Liver (tissue), 9 donors: Measurements from ENCODE around the gene IRS1. TPM values are rescaled to one million over a fixed set of nuclear protein-coding genes. Genes with fewer than 3 reads are reported as not detected.

Experiments used
- DNase-seq: peaks from one replicate; pipeline ENCODE4 v3.0.0-alpha.2; 2017; ENCODE audit warnings: low spot score
- H3K27ac ChIP-seq, 2 donors: one replicate each; pipeline ENCODE4 v1.7.0; 2013; ENCODE audit warnings: inconsistent platforms in 2 of 2, low read length in 2 of 2, control low read depth in 1 of 2, low read depth in 1 of 2, mild to moderate bottlenecking in 1 of 2
- H3K27me3 ChIP-seq, 4 donors: one replicate each; pipeline versions ENCODE4 v1.6.1 to v1.7.0; 2013; ENCODE audit warnings: low read length in 3 of 4, inconsistent platforms in 1 of 4, mild to moderate bottlenecking in 1 of 4, moderate library complexity in 1 of 4; ENCODE audit not compliant: control insufficient read depth in 4 of 4, insufficient read depth in 4 of 4
- H3K36me3 ChIP-seq, 4 donors: one replicate each; pipeline versions ENCODE4 v1.6.1 to v1.7.0; 2013; ENCODE audit warnings: low read length in 3 of 4, mild to moderate bottlenecking in 3 of 4, low read depth in 1 of 4, moderate library complexity in 1 of 4; ENCODE audit not compliant: control insufficient read depth in 4 of 4, insufficient read depth in 3 of 4
- H3K4me1 ChIP-seq, 4 donors: one replicate each; pipeline versions ENCODE4 v1.6.1 to v1.7.0; 2013; ENCODE audit warnings: low read length in 3 of 4, mild to moderate bottlenecking in 3 of 4, moderate library complexity in 1 of 4; ENCODE audit not compliant: control insufficient read depth in 4 of 4, insufficient read depth in 4 of 4
- H3K4me3 ChIP-seq, 3 donors: one replicate each; pipeline versions ENCODE4 v1.6.1 to v1.7.0; 2013; ENCODE audit warnings: low read length in 3 of 3, control low read depth in 1 of 3, low read depth in 1 of 3, mild to moderate bottlenecking in 1 of 3
- H3K9ac ChIP-seq, 2 donors: one replicate each; pipeline ENCODE4 v1.7.0; 2013; ENCODE audit warnings: low read length in 2 of 2, mild to moderate bottlenecking in 2 of 2, moderate library complexity in 2 of 2, control low read depth in 1 of 2, low read depth in 1 of 2
- H3K9me3 ChIP-seq, 4 donors: one replicate each; pipeline versions ENCODE4 v1.6.1 to v1.7.0; 2013; ENCODE audit warnings: low read length in 3 of 4; ENCODE audit not compliant: control insufficient read depth in 4 of 4
- ATF3 ChIP-seq: IDR thresholded peaks from 2 replicates; pipeline ENCODE4 v1.6.1; 2016; ENCODE audit warnings: antibody characterized with exemption
- CTCF ChIP-seq: fragments of 150-350 bp; IDR thresholded peaks from 2 replicates; pipeline ENCODE4 v1.5.1; 2017; ENCODE audit warnings: improper control_type of control experiment, low read depth, low read length; ENCODE audit not compliant: missing input control
- EGR1 ChIP-seq, 2 donors: IDR thresholded peaks; 2 replicates each; pipeline ENCODE4 v1.6.1; 2016 to 2018; ENCODE audit warnings: antibody characterized with exemption in 2 of 2, low read depth in 2 of 2
- FOXA2 ChIP-seq: IDR thresholded peaks from 2 replicates; pipeline ENCODE4 v1.6.1; 2016; ENCODE audit warnings: antibody characterized with exemption
- GABPA ChIP-seq, 2 donors: IDR thresholded peaks in 1 of 2; conservative IDR thresholded peaks in 1 of 2; 2 replicates each; pipeline ENCODE4 v1.6.1; 2016; ENCODE audit warnings: antibody characterized with exemption in 2 of 2, mild to moderate bottlenecking in 1 of 2, moderate library complexity in 1 of 2
- HNF4A ChIP-seq, 2 donors: conservative IDR thresholded peaks; 2 replicates each; pipeline ENCODE4 v1.6.1; 2016; ENCODE audit warnings: antibody characterized with exemption in 2 of 2, mild to moderate bottlenecking in 2 of 2
- HNF4G ChIP-seq: IDR thresholded peaks from 2 replicates; pipeline ENCODE4 v1.6.1; 2016; ENCODE audit warnings: antibody characterized with exemption
- JUND ChIP-seq, 2 donors: IDR thresholded peaks; 2 replicates each; pipeline ENCODE4 v1.6.1; 2016; ENCODE audit warnings: antibody characterized with exemption in 2 of 2
- NR2F2 ChIP-seq: IDR thresholded peaks from 2 replicates; pipeline ENCODE4 v1.6.1; 2016; ENCODE audit warnings: antibody characterized with exemption
- RAD21 ChIP-seq, 2 donors: IDR thresholded peaks; 2 replicates each; pipeline ENCODE4 v1.6.1; 2016; ENCODE audit warnings: antibody characterized with exemption in 2 of 2, mild to moderate bottlenecking in 2 of 2
- REST ChIP-seq: IDR thresholded peaks from 2 replicates; pipeline ENCODE4 v1.6.1; 2016; ENCODE audit warnings: antibody characterized with exemption, mild to moderate bottlenecking
- RXRA ChIP-seq, 2 donors: IDR thresholded peaks; 2 replicates each; pipeline ENCODE4 v1.6.1; 2017 to 2018; ENCODE audit warnings: antibody characterized with exemption in 2 of 2, mild to moderate bottlenecking in 1 of 2
- SP1 ChIP-seq: IDR thresholded peaks from 2 replicates; pipeline ENCODE4 v1.6.1; 2018; ENCODE audit warnings: antibody characterized with exemption, mild to moderate bottlenecking
- TAF1 ChIP-seq: conservative IDR thresholded peaks from 2 replicates; pipeline ENCODE4 v1.6.1; 2016; ENCODE audit warnings: antibody characterized with exemption, mild to moderate bottlenecking
- YY1 ChIP-seq: IDR thresholded peaks from 2 replicates; pipeline ENCODE4 v1.6.1; 2016; ENCODE audit warnings: antibody characterized with exemption, mild to moderate bottlenecking
- ZBTB33 ChIP-seq: IDR thresholded peaks from 2 replicates; pipeline ENCODE4 v1.6.1; 2016; ENCODE audit warnings: antibody characterized with exemption
- WGBS: extraction: QIAGEN DNeasy Blood & Tissue Kit; methylation state at CpG from one replicate; pipeline ENCODE4 v1.1.7; 2013; 5-methylcytosine and 5-hydroxymethylcytosine counted together
- polyA plus RNA-seq, 2 donors: library from polyadenylated mRNA; stranded (reverse) in 1 of 2; unstranded in 1 of 2; fragments of 200-250 nt in 1 of 2; fragments of >200 nt in 1 of 2; fragmentation: Nextera tagmentation in 1 of 2; extraction: Ambion mirVana in 1 of 2; gene quantifications; one replicate each; pipeline versions ENCODE4 v1.2.1 to v1.2.3, GENCODE V29; 2013 to 2015
- total RNA-seq, 2 donors: library from RNA; depleted of rRNA; stranded (reverse); fragments of >200 nt; gene quantifications; one replicate each; pipeline ENCODE4 v1.2.3, GENCODE V29; 2014
- TF ChIP-seq, protein P1 (sequence below): IDR thresholded peaks from 2 replicates; pipeline ENCODE4 v1.6.1; 2016; ENCODE audit warnings: antibody characterized with exemption
- donor health status: healthy.
- donor health status: healthy.
- donor health status: healthy.
- donor health status: healthy.
- donor health status: healthy.

IRS1 gene
- total and polyA plus RNA-seq, 4 donors = 7.4 to 11.6 (median 8.6) TPM

- H3K4me1 ChIP-seq = no peaks in the 10 kb centered on the region
- peaks cover 0 to 6% (median 1%) of the 10 kb centered on the region in 4 donors for H3K9me3 ChIP-seq
- TF ChIP-seq RXRA (IDR thresholded peaks at IDR 0.05) (no peak), GABPA (IDR thresholded peaks at IDR 0.05 in 1 of 2, conservative IDR thresholded peaks at IDR 0.05 in 1 of 2) (no peak), JUND (IDR thresholded peaks at IDR 0.05) (no peak), CTCF (no peak), YY1 (no peak), EGR1 (IDR thresholded peaks at IDR 0.05; ENCODE audit: low read depth in 2 of 2) (no peak), SP1 (no peak), FOXA2 (no peak), HNF4G (no peak), RAD21 (IDR thresholded peaks at IDR 0.05) (no peak)
- TF ChIP-seq, protein P1, sequence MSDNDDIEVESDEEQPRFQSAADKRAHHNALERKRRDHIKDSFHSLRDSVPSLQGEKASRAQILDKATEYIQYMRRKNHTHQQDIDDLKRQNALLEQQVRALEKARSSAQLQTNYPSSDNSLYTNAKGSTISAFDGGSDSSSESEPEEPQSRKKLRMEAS = no peak
- H3K4me3 ChIP-seq = no peak overlapping the region
- H3K36me3 ChIP-seq = no peaks in the 10 kb centered on the region
- no peak overlapping the region for H3K27ac ChIP-seq
- no peak overlapping the region for H3K9ac ChIP-seq
- no peak for DNase-seq
- 79% methylated on average over 2 of the region's 2 CpGs for WGBS
- no peaks in the 10 kb centered on the region for H3K27me3 ChIP-seq
Observed at GRCh38 chr2:226825056-226825455, 25.4 kb upstream of the IRS1 start.

DNA sequence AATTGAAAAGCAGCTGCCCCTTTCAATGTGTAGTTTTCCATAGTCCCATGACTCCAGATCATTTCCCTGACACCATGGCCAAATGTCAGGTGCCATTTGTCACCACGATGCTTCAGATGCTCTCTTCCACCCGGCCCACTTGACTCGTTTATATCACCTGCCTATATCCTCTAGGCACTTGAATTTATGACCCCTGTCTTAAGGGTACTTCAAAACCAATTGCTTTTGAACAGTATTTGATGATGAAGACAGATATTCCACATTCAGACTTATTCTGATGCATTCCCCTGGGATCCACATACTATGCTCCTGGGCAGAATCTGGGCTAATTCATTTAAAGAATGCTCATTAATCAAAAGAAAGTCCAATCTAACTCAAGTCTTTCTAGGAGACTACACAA, 19.3 kb upstream of the IRS1 start:
- WGBS = 81% methylated on average over 3 of the region's 3 CpGs
- H3K27me3 ChIP-seq = no peaks in the 10 kb centered on the region
- no peak overlapping the region for H3K4me3 ChIP-seq
- no peak for DNase-seq
- H3K4me1 ChIP-seq = no peaks in the 10 kb centered on the region
- no peak for TF ChIP-seq NR2F2
- no peak for TF ChIP-seq JUND (IDR thresholded peaks at IDR 0.05)
- TF ChIP-seq GABPA (IDR thresholded peaks at IDR 0.05 in 1 of 2, conservative IDR thresholded peaks at IDR 0.05 in 1 of 2) = no peak
- TF ChIP-seq HNF4A (conservative IDR thresholded peaks at IDR 0.05) = no peak
- TF ChIP-seq FOXA2 = no peak
- TF ChIP-seq RXRA (IDR thresholded peaks at IDR 0.05) = no peak
- TF ChIP-seq EGR1 (IDR thresholded peaks at IDR 0.05; ENCODE audit: low read depth in 2 of 2) = no peak
- no peak for TF ChIP-seq ATF3
- TF ChIP-seq YY1 = no peak
- TF ChIP-seq TAF1 = no peak
- TF ChIP-seq, protein P1 = no peak
- no peak for TF ChIP-seq ZBTB33
- no peak for TF ChIP-seq SP1
- no peak for TF ChIP-seq REST
- TF ChIP-seq HNF4G = no peak
- H3K9ac ChIP-seq = no peak overlapping the region
- no peak overlapping the region for H3K27ac ChIP-seq
- H3K9me3 ChIP-seq = peaks cover 0 to 6% (median 1%) of the 10 kb centered on the region in 4 donors
- no peaks in the 10 kb centered on the region for H3K36me3 ChIP-seq
